ENCODE results near the gene DLX3. TPM values are rescaled to one million over a fixed set of nuclear protein-coding genes. Genes with fewer than 3 reads are reported as not detected.

DLX3 gene
- total and polyA plus RNA-seq, 2 of the 8 experiments (the other 6 are each of a cell fraction or from before 2014, with no cell fraction given): 0.15 to 0.20 TPM

DNA sequence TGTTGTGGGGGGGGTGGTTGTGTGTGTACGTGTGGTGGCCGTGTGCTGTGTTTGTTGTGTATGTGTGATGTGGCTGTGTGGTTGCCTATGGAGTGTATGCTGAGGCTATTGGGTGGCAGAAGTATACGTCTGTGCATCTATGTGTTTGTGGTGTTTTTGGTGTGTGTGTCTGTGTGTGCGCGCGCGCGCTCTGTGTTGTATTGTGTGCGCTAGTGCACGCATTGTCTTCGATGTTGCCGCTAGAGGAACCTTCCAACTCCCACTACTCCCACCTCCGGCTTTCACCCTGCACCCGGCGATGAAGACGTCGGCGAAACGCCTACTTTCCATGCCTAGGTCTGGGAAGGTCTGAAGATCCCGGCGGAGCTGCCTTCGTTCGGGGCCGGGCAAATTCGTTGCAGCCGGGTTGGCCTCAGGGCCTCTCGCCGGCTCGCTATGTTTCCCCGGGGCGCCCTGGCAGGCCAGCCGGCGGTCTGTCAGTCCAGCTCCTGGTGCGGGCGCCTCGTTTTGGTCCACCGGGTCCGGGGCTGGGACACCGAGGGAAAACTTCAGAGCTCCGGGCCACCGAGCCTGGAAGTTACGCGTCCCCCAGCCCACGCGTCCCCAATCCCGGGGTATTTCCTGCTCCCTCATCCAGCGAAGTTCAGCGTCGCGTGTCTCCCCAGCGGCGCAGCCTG is 31.3 kb downstream of the DLX3 start (continued):
- TF ChIP-seq EZH2 (IDR thresholded peaks at IDR 0.05; ENCODE audit: low read depth, low read length, severe bottlenecking): peak; percentile 91
- TF ChIP-seq BCL11A (IDR thresholded peaks at IDR 0.05; ENCODE audit: low read depth in 2 of 2, low read length in 2 of 2): no peak
- TF ChIP-seq RNF2 (IDR thresholded peaks at IDR 0.05; ENCODE audit: borderline replicate concordance, low read depth, low read length, missing control alignments, poor library complexity, severe bottlenecking): peak; percentile 98
- no peak for TF ChIP-seq ZNF274 (IDR thresholded peaks at IDR 0.05; ENCODE audit: borderline replicate concordance, extremely low read depth, low read length)
- TF ChIP-seq TAF1 (IDR thresholded peaks at IDR 0.05; ENCODE audit: low read depth, low read length): no peak
- TF ChIP-seq POLR2AphosphoS5 (IDR thresholded peaks at IDR 0.05; ENCODE audit: low read depth, low read length): no peak
- TF ChIP-seq, protein P1, sequence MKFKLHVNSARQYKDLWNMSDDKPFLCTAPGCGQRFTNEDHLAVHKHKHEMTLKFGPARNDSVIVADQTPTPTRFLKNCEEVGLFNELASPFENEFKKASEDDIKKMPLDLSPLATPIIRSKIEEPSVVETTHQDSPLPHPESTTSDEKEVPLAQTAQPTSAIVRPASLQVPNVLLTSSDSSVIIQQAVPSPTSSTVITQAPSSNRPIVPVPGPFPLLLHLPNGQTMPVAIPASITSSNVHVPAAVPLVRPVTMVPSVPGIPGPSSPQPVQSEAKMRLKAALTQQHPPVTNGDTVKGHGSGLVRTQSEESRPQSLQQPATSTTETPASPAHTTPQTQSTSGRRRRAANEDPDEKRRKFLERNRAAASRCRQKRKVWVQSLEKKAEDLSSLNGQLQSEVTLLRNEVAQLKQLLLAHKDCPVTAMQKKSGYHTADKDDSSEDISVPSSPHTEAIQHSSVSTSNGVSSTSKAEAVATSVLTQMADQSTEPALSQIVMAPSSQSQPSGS (IDR thresholded peaks at IDR 0.05; ENCODE audit: low read length): no peak
- TF ChIP-seq CHD2 (IDR thresholded peaks at IDR 0.05; ENCODE audit: low read length): no peak
- no peak for TF ChIP-seq TBP (IDR thresholded peaks at IDR 0.05; ENCODE audit: low read depth, low read length)
